HG03280 (cell line): ENCODE data around the gene COTL1.

Experiments used
- ATAC-seq: cut with Tn5 transposase; IDR thresholded peaks from one replicate; pipeline ENCODE4 v1.9.1; 2021; ENCODE audit warnings: mild to moderate bottlenecking, moderate library complexity; ENCODE audit not compliant: unreplicated experiment

Gene COTL1

DNA sequence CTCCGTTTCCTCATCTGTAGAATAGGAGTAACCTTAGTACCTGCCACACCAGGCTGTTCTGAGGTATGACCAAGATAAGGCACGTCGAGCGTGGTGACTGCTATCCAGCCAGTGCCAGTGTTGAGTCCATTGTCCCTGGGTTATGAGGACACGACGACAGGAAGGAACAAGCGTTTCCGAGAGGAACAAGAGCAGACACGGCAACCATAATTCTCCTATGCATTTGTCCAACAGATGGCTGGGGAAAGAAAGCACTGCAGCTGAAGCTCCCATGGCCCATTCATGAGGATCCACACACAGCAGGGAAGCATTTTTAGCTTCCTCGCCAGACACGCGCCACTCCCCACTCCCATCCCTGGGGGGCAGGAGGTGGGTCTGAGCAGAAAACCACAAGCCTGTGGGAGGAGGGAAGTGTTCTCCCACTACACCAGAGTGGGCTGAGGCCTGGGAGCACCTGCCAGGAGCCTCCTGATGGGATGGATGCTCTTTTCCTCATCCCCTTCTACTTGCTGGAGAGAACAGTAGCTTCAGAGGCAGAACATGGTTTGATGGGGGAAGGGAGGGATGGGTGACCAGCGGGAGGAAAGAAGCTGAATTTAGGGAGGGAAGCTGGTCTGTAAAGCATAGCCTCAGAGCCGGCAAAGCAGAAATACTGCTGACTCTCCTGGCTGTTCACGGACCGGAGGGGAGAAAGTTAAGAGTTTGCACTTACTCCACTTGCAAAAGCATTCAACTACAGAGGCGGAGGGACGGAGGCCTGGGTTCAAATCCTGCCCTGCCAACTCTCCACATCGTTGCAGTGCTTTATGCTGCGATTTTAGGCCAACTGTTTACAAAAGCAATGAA is 2.7 kb downstream of the COTL1 start:
- ATAC-seq = no peak

DNA sequence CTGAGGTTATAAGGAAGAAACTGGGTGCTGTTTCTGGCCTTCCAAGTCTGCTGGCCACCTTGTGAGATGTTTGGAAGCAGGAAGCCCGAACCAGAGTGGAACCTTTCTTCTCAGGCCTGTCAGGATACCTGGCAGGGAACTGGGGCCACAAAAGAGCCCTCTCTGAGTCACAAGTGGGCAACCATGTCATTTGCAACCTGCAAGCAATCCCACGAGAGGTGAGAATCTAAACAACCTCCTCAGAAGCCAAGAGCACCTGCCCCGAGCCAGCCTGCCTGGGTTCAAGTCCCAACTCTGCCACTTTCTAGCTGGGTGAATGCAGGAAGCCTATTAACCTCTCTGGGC is 3.3 kb downstream of the COTL1 start:
- no peak for ATAC-seq

DNA sequence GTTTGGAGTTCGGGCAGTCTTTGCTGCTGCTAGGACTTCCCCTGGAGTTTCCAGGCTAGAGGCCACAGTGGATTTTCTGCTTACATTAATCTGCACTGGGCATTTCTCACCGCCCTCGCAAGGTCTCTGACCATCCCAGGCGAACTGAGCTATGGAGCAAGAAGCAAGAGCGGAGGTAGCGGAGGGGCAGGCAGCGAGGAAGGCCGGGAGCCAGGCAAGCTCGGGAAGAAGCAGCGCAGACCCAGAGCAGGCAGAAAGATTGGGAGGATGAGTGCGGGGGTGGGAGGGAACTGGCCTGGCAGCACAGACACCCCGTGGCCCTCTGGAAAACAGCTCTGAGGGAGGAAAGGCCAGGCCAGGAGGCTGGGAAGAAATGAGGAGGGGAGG is 3.8 kb downstream of the COTL1 start:
- ATAC-seq = no peak

DNA sequence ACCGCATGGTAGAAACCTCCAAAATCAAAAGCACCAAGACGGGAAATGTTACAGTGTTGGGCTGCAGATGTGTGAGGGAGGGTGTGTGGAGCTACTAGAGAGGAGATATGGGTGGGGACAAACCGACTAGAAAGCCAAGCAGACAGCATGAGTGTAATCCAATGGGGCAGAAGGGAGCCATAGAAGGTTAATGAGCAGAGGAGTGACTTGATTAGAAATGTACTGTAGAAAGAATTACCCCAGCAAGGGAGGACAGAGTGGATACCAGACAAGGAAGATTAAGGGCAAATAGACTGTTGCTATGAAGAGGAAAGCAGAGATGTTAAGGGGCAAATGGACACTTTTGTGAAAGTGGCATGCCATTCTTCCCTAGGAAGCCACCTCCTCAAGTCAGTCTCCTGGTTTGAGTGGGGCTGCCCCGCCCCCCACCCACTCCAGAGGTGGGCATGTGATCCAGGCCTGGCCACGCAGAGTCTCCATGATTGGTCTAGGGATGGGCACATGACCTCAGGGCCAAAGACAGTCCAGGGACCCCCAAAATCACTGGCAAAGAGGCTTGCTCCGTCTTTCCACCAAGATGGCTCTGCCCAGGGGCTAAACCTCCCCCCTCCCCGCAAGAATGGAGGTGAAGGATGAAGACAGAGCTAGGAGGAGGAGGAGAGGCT is 4.3 kb downstream of the COTL1 start:
- no peak for ATAC-seq

DNA sequence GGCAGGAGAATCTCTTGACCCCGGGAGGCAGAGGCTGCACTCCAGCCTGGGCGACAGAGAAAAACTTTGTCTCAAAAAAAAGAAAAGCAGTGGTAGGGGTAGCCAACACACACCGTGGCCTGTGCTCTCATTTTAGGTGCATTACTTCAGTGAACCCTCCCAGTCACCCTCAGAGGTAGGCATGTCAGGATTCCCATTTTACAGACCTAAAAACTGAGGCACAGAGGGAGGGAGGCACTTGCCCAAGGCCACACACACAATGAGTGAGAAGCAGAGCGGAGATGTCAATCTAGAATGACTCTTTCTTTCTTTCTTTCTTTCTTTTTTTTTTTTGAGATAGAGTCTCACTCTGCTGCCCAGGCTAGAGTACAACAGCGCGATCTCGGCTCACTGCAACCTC is 5.2 kb downstream of the COTL1 start:
- no peak for ATAC-seq

DNA sequence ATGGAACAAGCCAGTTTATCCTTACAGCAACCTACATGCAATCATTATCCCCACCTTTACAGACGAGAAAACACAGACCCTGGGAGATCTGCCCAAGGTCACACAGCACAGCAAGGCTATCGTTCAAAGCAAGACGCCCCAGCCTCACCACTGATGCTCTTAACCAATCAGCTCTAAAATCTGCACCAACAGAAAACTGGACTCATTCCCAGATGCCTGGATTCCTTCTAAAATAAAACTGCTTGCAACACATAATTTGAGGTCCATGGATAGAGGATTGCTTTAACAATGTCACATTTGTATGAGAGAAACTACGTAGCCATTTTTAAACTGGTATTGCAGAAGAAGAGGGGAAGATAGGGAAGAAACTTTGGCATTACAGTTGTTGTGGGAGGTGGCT is 6.8 kb downstream of the COTL1 start:
- no peak for ATAC-seq

DNA sequence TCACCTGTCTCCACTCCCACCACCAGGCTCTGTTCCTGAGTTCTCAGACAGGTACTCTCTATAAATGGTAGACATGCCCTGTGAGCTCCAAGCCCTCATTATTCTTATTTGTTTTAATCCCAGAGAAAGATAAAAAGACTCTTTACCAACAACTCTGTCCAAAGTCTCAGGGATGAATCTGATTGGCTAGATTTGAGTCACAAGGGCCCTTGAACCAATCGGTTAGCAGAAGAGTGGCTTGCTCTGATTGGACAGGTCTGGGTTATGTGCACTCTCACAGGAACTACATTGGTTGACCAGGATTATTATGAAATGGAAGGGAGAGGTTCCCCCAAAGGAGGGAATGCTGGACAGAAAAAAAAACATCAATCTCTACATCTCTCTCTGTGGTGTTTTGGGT is 7.5 kb downstream of the COTL1 start:
- no peak for ATAC-seq

DNA sequence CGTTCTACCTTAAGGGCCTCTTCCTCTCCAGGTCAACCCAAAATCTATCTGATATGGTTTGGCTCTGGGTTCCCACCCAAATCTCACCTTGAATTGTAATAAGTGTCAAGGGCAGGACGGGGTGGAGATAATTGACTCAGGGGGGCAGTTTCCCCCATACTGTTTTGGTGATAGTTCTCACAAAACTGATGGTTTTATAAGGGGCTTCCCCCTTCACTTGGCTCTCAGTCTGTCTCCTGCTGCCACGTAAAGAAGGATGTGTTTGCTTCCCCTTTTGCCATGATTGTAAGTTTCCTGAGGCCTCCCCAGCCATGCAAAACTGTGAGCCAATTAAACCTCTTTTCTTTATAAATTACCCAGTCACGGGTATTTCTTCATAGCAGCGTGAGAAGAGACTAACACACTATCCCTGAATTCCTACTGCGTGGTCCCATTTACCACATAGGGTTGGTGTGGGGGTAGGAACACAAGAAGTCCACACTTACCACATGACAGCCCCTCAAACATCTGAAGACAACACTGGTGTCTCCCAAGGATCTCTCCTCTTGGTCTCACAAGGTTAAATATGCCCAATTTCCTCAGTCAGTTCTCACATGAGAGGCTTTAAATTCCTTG is 8.2 kb downstream of the COTL1 start:
- no peak for ATAC-seq

DNA sequence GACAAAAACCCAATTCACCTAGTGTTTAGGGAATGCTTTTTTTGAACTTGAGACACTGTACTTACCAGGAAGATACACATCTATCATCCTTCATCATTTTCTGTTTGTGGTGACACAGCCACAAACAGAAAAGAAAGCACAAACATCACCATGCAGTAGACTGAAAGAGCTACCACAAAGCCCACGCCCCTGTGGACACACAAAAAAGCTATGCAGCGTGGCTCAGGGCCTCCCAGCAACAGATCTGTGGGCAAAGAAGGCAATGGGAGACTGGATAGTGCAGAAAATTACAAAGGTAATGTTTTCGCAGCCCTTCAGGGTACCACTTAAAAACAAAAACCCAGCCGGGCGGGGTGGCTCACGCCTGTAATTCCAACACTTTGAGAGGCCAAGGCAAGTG is 9.6 kb downstream of the COTL1 start:
- ATAC-seq = no peak

DNA sequence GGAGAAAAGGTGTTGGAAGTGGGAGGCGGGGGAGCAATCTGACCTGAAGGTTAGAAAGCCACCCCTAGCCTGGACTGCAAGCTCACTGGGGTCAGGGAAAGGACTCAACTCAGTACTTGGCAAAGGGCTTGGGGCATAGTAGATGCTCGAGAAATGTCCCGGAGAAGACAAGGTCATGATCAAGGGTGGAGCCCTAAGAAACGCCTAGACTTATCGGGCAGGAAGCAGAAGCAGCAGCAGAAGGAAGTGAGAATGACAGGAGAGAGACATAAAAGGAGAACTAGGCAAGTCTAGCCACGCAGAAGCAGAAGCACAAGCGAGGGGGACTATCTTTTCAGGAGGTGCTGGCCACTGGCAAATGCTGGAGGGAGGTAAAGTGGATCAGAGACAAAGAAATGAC is 10.2 kb downstream of the COTL1 start:
- no peak for ATAC-seq

DNA sequence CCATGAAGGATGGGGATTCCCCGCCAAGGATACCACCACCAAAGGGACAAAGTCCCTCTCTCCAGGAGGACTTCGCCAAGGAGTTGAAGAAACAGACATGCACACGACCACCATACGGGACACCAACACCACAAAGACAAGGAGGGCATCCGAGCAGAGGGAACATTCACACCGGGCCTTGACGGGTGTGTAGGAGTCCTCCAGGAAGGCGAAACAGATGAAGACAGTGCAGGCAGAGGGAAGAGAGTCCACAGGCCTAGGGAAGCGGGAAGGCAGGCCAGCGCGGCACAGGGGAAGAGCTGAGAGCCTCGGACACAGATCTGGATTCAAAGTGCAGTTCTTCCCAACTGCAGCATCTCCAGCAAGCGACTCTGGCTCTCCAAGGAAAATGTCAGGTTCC is 10.8 kb downstream of the COTL1 start:
- no peak for ATAC-seq

DNA sequence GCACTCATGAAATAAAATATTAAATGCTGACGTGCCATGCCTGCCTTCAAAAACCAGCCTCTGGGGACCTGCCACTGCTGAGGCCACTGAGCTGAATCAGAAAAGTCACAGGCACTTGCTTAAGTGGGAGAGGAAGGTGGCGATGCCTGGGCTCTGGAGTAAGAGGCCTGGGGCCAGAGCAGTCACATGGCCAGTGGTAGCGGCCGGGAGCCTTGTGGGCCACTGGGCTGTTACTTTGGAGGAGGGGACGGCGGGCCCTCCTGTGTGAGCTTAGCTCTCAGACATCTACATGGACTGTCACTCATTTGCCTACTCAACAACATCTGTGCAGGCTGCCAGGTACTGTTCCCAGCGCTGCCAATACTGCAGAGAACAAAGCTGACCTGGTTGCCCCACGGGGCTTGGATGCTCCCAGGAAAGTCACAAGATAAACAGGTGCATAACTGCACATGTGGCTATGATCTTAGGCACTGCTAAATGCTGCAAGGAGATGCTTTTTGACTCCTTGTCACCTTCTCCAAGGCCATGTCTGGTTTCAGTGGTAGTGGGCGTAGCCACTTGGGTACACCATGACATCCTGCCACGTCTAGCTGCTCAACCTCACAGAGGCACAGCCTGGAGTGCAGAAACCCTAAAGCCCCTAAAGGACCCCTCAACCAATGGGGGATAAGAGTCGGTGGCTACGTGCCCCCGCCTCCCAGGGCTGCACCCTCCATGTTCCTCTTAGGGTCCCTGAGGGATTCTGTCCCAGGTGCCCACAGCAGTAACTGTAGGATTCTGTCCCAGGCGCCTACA is 11.6 kb downstream of the COTL1 start:
- ATAC-seq = no peak

DNA sequence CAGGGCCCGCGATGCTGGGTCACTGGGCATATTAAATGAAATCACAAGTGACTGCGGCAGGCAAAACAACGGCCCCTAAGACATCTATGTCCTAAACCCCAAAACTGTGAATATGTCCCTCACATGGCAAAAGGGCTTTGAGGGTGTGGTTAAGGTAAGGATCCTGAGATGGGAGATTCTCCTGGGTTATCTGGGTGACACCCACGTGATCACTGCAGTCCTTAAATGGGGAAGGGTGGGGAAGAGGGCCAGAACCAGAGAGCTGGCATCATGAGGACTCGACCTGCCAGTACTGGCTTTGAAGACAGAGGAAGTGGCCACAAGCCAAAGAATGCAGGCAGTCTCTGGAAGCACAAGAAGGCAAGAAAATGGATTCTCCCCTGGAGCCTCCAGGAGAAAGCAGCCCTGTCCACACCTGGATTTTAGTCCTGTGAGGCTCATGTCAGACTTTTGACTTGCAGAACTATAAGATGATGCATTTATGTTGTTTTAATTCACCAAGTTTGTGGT is 12.5 kb downstream of the COTL1 start:
- ATAC-seq = no peak

DNA sequence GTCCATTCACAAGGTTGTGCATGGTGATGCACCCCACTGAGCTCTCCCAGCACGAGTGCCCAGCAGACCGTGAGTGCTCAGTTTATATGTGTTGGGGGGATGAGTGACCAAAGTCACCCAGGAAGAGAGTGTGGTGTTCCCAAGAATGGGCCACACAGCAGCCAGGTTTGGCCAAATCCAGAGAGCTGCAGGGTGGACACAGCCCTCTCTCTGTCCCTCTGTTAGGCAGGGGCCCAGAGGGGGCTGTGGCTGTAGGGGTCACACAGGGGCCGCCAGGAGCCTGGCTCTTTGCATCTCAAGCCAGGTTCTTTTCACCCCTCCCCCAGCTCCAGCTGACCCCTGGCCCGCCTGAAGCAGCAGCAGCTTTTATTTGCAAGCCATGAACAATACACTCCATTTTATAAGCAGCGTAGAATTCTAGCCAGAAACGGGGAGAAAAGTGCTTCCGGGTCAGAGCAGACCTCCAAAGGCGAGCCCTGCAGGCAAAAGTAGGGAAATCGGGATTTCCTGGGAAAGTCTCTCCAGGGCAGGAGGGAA is 13.3 kb downstream of the COTL1 start:
- ATAC-seq = no peak

DNA sequence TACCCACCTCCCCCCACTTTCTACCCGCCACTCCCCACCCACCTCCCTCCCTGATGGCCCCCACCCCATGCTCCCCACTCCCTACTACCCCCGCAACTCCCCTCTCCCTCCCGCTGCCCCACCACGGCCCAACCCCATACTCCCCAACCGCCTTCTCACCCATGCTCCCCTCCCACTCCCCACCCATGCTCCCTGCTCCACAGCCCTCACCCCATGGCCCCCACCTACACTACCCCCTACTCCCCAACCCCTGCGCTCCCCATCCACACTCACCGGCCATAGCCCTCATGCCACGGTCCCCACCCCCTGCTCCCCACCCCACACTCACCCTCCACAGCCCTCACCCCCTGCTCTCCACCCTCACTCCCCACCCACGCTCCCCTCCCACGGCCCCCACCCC is 13.9 kb downstream of the COTL1 start:
- ATAC-seq = no peak

DNA sequence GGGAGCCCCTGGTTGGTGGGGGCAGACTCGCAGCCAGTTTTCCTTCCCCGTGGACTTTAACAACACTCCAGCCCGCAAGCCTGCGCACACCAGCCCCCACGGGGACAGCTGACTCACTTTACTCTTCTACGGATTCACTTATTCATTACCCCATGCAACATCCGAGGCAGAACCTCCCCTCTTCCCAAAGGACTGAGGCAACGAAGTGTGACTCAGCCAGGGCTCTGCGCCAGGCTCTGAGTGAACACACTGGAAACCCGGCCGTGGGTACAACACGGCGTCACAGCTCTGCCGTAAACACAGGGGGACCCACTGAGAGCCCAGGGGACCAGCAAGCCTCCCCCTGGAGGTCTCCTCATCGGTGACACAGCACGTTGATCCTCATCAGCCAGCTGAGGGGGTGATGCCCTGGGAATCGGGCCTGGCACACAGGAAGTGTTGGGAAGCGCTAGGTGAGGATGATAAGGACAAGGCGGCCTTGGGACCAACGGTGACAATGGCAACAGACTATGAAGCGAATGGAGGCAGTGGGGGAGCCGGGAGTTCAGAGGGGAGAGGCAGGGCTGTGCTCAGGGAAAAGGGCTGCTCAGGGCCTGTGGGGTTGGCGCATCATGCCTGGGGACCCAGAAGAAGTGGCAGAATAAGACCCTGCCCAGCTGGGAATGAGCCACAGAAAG is 14.6 kb downstream of the COTL1 start:
- no peak for ATAC-seq

DNA sequence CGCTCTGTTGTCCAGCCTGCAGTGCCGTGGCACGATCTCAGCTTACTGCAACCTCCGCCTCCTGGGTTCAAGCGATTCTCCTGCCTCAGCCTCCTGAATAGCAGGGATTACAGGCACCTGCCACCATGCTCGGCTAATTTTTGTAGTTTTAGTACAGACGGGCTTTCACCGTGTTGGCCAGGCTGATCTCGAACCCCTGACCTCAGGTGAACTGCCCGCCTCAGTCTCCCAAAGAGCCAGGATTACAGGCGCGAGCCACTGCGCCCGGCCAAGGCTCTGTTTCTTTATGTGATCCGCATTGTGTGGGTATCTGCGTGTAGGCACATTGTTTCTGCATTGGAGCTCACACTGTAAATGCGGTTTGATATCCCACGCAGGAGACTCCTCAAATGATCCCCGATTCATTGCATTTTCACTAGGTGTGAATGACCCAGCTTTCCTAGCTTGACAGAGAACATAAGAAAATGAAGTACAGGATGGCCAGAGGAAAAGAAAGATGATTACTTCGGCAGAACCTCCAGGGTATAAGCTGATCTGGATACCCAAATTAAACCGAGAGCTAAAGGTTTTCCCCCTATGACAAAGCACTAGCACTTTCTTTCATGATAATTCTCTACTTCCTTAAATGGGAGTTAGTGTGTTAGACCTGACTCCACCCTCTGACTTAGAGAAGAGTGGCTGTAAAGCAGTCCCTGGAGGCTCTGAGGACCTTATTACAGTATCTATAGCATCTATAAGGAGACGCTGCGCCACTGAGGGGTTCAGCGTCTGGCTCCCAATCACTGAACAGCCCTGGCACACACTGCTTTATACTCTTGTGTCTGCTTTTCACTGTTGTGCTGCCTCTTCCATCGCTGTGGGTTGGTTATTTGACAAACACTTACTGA is 17.3 kb downstream of the COTL1 start:
- ATAC-seq = peak; percentile 66

DNA sequence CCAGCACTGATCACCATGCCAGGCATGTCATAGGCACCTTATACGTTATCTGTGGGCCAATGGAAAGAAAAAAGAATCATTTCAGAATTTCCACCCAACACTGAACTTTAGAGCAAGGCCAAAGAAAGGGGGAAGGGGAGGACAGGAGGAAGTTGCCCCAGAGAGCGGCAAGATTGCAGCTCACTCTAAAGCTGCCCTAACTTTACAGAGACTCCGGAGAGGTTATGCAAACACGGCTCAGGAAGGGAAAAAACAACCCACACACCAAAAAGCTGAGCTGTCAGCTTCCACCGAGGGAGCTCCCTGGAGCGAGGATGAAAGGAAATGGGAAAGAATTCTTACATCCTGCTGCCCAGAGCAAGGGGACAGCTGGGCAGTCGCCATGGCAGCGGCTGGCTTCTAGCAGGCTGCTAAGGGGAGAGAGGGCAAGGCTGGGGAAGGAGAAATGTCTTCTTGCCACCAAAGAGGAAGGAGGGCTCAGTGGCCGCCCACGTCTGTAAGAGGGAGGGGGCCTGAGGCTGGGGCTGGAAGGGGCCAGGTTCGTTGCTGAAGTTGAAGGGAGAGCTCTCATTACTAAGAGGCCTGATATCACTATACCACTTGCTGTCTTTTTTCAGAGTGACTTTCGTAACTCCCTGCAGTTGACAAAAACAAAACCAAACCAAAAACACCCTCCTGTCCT is 18.2 kb downstream of the COTL1 start:
- no peak for ATAC-seq

DNA sequence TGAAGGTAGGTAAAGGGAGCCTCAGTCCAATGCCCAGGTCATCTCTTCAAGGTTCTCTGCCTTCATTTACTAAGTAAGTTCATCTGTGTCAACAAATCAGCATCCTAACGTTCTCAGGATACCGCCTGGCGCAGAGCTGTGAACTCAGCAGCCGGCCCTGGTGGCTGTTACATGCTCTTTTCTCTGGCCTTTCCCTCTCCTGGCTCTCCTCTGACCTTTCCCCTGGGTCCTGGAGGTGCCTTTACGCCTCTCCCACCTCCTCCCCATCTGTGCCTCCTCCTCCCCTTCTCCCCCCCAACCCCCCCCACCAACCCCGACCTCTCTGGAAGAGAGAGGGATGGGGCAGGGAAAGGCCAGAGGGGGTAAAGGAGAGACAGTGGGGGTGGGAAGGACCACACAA is 19.5 kb downstream of the COTL1 start:
- ATAC-seq = no peak
